ENCODE results near the gene CLDN14.

DNA sequence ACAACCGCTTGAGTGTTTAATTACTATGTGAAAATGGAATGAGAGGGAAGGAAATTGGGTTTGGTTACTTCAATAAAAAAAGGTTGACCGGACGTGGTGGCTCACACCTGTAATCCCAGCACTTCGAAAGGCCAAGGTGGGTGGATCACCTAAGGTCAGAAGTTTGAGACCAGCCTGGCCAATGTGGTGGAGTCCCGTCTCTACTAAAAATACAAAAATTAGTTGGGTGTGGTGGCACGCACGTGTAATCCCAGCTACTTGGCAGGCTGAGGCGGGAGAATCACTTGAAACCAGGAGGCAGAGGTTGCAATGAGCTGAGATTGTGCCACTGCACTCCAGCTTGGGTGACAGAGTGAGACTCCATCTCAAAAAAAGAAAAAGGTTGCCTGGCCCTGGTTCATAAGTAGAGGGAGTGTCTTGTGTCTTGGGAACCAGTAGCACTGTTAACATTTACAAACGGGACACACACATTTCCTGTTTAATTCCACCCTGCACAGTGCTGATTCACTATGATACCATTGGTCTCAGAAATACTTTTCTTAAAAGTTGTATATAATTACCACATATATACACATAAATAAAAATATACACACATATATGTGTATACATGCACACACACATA, 27.6 kb upstream of the CLDN14 start:
- TF ChIP-seq POLR2A (IDR thresholded peaks at IDR 0.05; ENCODE audit: low read depth, low read length) (no peak), TAF1 (IDR thresholded peaks at IDR 0.05; ENCODE audit: low read depth, low read length) (no peak), POLR2AphosphoS5 (IDR thresholded peaks at IDR 0.05; ENCODE audit: low read depth, low read length) (no peak), SPI1 (IDR thresholded peaks at IDR 0.05; ENCODE audit: low read depth, low read length) (no peak), PAX5 (IDR thresholded peaks at IDR 0.05; ENCODE audit: insufficient read depth, low read length, severe bottlenecking) (no peak)
